GM12873 (cell line): ENCODE measurements around the gene TIMM22.

Experiments used
- CTCF ChIP-seq: IDR thresholded peaks from 2 replicates; pipeline ENCODE4 v1.5.1; 2012; ENCODE audit warnings: low read depth, mild to moderate bottlenecking, moderate library complexity, low read length, control low read depth; ENCODE audit not compliant: insufficient read depth; ENCODE audit errors: missing control alignments

Gene TIMM22

GRCh38 chr17:1041746-1042145 lies 44.8 kb downstream of the TIMM22 start:
- no peak for TF ChIP-seq CTCF

DNA sequence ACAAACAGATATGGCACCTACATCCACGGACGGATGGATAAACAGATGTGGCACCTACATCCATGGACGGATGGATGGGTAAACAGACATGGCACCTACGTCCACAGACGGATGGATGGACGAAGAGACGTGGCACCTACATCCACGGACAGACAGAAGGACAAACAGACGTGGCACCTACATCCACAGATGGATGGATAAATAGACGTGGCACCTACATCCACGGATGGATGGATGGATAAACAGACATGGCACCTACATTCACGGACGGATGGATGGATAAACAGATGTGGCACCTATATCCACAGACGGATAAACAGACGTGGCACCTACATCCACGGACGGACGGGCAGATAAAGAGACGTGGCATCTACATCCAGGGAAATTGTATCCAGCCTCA lies 45.6 kb downstream of the TIMM22 start:
- no peak for TF ChIP-seq CTCF

DNA sequence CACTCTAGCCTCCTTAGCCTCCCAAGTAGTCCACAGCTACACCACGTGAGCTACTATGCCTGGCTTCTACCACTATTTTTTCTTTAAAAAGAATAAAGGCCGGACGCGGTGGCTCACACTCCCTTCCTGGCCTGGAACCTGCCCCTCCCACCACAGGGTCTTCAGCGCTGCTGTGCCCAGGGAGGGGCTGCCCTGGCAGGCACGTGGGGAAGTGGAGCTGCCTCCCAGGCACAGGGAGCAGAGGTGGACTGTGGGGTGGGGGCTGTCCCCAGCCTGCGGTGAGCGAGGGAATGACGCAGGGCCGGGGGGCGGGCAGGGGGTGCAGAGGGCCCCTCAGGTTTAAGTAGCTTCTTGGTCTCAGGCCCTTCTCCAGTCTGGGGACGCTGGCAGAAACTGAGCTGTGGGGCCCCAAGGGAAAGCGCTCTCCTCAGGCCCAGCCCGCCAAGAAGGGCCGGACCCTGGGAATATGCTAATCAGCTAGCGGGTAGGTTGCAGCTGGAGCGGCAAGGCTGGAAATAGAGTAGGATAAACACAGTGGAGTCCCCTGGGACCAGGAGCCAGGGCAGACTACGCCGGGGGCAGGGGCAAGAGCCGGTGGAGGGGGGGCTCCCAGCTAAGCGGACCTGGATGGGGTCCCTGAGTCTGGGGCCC lies 46.8 kb downstream of the TIMM22 start:
- no peak for TF ChIP-seq CTCF

- TF ChIP-seq CTCF, result no peak
Observed at GRCh38 chr17:1045456-1045855, 48.5 kb downstream of the TIMM22 start.

GRCh38 chr17:1047177-1047878 lies 50.4 kb downstream of the TIMM22 start:
- no peak for TF ChIP-seq CTCF

DNA sequence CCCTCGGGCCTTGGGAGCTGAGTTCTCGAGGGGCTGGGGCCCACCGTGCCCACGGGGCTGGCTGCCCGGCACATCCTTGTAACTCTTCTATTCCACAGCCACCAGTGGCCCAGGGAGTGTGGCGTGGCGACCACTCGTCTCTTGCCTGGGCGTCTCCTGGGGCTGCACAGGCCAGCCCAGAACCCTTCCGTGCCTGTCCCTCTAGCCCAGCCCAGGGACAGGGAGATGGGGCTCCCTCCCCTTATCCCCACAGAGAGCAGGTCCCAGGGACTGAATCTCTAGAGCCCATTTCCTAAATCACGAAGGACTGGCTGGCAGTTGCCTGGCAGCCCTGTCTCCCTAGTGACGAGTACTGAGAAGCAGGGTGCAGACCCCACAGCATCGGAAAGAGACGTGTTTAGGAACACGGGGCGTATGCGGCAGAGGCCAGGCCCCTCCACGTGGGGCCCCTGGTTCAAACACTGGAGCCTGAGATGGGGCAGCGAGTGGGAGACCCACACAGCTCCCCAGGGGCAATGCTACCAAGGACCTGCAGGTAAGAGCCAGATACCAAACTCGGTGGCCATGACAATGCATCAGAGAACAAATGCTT lies 51.0 kb downstream of the TIMM22 start:
- TF ChIP-seq CTCF, result no peak

DNA sequence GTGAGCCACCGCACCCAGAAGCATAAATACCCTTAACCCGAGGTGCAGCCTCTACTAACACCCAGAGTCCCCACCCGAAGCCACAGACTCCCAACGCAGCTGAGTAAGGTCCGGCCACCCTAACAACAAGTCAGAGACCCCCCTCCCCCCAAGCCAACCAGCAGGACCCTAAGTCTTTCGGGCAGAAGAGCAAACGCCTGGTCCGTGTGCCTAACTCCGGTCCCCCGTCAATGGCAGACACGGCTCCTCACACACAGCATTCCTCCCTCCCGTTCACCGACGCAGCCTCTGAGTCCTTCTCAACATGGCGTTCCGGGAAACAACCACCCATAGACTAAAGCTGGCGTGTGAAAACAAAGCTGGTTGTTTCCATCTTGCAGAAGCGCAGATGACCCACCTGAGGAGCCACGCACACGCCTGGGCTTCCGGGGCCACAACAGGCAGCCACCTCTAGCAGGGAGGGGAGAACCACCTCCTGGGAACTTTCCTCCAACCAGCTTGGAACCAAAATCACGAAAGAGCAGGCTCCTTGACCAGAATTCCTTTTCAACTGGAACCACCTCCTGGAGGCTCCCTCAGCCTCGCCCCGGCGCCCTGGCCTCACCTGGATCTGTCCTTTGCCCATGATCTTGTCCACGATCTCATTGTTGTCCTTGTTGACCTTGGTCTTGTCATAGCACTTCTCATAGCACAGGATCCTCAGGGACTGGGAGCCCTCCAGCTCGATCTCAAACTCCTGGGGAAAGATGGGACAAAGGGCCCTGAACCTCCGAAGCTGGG lies 52.7 kb downstream of the TIMM22 start:
- no peak for TF ChIP-seq CTCF
